Right renal cortex interstitium (tissue), 3 donors: ENCODE measurements around the gene WDR5. TPM values are rescaled to one million over a fixed set of nuclear protein-coding genes. Genes with fewer than 3 reads are reported as not detected.
"Not testable (repeated sequence)": the region's sequence is repeated elsewhere in the genome, so short reads cannot be mapped to it uniquely, and the experiment has no call there.

ENCODE experiments used
- DNase-seq, 3 donors: peaks; one replicate each; pipeline ENCODE4 v3.0.0-alpha.2; 2013; ENCODE audit warnings: low read depth in 3 of 3, low spot score in 2 of 3
- polyA plus RNA-seq, 3 donors: library from polyadenylated mRNA; unstranded; fragments of 120-200 nt; gene quantifications; one replicate each; pipeline ENCODE4 v1.2.1, GENCODE V29; 2013; ENCODE audit not compliant: insufficient read length in 3 of 3

WDR5 gene
- polyA plus RNA-seq: 10 to 100 TPM; 35.4 to 38.4 (median 36.7) TPM

DNA sequence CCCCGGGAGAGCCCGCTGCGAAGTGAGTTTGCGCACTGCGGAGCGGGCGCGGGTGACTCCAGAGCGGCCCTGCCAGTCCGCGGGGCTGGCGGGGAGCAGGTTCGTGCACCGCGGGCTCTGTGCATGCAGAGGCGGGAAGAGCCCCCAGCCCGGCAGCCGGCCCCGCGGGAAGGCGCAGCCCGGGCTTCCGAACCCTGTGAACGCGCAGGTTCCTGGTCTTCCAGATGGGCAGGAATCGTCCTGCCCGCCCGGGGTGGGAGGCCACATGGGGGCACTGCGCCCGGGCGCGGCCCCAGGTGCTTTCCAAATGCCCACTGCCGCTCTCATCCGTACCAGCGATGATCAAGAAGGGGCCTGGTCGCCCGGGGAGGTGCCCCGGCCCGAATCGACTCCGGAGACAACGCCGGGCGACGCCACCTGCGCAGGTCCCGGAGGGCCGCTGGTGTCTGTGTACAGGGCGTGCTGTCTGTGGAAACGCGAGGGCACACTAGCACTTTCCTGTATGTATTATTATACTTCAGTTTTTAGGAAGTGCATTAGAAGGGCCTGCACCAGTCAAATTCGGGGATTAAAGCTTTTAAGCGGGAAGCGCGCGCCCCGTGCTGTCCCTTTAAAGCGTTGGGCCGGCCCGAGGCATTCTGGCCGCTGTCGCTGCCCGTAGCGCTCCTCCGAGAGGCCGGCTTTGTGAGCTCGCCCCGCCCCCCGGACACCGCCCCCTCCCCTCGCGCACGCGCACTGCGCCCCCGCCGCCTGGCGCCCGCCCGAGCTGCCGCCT lies at the start of gene WDR5:
TSS of gene WDR5 (plus strand) at position 740 of the 775 bp plus-strand sequence. CDS start 3,796 bp downstream, outside the sequence.
- DNase-seq: peak; percentile 78 to 80 (median 80)

DNA sequence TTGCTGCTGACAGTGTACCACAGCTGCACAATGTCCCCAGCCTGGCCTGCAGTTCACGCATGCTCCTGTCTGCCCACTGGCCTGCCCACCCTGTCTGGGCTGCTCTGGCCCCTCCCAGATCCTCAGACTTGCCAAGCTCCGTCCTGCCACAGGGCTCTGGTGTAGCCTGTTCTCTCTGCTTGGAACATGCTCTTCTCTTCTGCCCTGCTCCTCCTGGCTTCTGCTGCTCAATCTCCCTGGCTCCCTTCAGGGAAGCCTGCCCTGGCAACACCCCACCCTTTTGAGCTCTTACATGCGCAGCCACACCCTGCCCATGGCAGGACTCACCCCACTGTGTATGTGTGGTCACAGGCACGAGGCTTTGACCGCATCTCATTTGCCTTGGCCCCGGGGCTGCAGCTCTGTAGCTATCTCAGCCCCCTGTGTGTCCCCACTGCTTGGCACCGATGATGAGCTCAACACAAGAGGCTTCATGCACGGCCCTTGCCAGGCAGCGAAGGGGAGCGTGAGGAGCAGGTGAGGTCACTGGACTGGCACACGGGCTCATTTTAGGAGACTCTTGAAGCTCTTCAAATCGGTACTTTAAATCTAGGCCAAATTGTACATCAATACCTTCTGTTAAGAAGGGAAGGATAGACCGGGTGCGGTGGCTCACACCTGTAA lies 47.7 kb upstream of the WDR5 start:
- DNase-seq: no peak

DNA sequence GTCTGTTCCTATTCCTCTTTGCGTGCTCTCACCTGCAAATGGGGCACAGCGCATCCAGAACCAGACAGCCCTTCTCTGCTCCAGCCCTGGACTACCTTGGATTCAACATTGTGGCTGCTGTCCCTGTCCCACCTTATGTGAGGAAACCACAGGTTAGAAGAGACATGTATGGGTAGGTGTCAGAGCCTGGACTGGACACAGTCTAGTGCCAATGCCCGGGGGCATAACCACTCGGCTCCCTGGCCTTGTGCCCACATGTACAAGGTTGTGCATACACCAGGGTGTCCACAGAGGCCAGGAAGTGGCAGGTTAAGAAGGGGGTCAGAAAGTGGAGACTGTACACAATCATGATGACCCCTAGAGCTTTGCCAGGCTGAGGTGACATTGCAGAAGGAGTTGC lies 45.9 kb upstream of the WDR5 start:
- DNase-seq: no peak

DNA sequence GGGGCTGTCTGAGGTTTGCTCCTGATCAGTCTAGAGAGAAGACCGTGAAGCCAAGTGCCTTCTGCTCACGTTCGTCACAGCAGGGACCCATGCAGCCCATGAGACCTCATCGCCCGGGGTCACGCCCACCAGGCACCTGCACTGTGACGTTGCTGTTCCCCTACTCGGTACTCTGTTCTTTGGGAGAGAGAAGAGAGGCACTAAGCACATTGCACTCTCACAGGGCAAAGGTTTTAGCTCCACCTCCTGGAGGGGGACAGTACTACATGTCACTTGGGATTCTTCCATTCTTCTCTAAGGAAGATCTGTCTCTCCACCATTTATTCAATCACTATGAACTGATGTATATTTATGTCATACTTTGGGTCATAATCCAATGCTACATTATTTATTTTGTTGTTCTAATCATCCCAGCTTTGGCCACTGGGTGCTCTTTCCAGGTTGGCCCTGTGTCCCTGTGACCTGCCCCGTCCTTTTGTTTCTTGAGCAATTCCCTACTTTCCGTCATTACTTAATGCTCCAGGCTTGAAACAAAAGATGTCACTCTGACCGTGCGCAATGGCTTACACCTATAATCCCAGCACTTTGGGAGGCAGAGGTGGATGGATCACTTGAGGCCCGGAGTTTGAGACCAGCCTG lies 36.6 kb upstream of the WDR5 start:
- no peak for DNase-seq

DNA sequence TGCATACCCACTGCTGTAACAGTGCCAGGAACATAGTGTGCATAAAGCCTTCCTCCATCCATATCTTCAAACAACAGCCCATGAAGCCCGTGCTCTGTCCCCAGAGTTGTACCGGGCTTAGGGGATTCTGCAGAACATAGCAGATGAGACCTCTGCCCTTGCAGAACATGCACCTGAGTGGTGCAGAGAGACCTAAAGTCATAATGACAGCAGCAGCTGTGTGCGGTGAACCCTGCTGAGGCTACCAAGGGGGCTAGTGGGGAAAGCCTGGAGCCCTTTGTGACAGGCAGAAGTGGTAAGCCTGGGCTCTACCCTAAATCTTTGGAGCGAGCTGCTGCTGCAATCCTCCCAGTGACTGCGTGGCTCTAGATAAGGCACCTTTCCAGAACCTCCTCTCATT lies 35.8 kb upstream of the WDR5 start:
- no peak for DNase-seq

DNA sequence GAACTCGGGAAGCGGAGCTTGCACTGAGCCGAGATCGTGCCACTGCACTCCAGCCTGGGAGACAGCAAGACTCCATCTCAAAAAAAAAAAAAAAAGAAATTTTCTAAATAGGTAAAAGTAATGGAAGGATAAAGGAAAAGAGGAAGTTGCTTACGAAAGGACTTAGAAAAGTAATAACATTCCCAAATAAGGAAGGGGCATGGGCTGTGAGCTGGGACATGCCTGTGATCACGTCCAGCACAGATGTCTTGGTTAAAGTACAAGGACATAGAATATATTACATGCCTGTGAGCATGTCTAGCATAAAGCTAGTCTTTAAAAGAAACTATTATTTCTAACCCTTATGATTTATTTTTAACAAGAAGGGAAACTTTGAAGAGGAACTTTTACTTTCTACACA lies 34.7 kb upstream of the WDR5 start:
- not testable (repeated sequence) for DNase-seq

DNA sequence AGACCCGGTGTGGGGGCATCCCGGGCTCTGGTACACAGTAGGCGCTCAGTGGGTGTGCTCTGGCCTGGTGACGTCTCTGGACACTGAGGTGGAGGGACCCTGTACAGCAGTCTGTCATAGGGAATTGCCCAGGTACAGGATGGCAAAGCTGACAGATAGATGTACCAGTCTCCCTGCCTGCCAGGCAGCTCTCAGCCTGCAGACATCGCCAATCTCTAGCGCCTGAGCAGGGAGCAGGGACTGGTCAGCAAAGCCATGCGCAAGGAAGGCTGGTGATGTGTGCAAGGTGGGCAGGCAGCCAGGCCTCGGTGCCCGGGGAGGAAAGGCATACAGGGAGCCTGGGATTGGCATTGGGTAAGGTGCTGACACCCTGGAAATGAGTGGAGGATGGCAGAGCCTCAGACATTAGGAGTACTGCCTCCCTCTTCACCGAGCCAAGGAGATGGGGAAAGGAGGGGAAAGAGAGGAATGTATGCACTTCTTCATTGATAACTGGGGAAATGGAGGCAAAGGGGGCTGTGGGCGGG lies 34.2 kb upstream of the WDR5 start:
- DNase-seq: no peak

DNA sequence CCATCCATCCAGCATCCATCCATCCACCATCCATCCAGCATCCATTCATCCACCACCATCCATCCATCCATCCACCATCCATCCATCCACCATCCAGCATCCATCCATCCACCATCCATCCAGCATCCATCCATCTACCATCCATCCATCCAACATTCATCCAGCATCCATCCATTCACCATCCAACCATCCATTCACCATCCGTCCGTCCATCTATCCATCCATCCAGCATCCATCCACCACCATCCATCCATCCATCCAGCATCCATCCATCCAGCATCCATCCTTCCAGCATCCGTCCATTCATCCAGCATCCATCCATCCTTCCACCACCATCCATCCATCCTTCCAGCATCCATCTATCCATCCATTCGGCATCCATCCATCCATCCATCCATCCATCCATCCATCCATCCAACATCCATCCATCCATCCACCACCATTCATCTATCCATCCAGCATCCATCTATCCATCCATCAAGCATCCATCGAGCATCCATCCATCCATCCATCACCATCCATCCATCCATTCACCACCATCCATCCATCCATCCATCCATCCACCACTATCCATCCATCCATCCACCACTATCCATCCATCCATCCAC lies 32.4 kb upstream of the WDR5 start:
- DNase-seq: no peak

DNA sequence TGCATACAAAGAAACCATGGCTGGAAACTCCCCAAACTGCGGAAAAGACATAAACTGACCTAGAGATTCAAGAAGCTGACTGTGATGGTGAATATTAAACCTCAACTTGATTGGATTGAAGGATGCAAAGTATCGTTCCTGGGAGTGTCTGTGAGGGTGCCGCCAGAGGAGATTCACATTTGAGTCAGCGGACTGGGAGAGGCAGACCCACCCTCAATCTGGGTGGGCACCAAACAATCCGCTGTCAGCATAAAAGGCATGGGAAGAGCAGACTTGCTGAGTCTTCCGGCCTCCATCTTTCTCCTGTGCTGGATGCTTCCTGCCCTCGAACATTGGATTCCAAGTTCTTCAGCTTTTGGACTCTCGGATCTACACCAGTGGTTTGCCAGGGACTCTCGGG lies 24.8 kb upstream of the WDR5 start:
- no peak for DNase-seq

DNA sequence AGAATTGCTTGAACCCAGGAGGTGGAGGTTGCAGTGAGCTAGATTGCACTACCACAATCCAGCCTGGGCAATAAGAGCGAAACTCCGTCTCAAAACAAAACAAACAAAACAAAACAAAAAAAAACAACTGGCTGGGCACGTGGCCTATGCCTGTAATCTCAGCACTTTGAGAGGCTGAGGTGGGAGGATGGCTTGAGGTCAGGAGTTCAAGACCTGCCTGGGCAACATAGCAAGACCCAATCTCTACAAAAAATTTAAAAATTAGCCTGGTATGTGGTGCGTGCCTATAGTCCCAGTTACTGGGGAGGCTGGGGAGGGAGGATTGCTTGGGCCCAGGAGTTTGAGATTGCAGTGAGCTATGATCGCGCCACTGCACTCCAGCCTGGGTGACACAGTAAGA lies 23.3 kb upstream of the WDR5 start:
- no peak for DNase-seq

DNA sequence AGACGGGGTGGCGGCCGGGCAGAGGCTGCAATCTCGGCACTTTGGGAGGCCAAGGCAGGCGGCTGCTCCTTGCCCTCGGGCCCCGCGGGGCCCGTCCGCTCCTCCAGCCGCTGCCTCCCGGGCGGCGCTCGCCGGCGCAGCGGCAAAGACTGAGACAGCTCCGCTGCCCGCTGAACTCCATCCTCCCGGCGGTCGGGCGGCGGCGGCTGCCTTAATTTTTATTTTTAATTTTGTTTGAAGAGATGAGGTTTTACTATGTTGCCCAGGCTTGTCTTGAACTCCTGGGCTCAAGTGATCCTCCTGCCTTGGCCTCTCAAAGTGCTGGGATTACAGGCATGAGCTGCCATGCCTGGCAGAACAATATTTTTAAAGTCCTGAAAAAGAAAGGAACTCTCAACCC lies 16.9 kb upstream of the WDR5 start:
- not testable (repeated sequence) for DNase-seq

DNA sequence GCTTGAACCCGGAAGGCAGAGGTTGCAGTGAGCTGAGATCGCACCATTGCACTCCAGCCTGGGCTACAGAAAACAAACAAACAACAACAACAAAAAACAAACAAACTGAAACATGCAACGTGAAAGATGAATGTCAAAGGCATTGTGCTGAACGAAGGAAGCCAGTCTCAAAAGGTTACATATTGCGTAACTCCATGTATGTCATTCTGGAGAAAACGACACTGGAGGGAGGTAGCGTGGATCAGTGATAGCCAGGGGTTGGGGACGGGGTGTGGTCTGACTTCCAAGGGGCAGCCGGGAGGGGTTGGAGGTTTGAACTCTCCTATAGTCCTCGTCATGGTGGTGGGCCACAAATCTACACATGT lies 12.1 kb upstream of the WDR5 start:
- no peak for DNase-seq

DNA sequence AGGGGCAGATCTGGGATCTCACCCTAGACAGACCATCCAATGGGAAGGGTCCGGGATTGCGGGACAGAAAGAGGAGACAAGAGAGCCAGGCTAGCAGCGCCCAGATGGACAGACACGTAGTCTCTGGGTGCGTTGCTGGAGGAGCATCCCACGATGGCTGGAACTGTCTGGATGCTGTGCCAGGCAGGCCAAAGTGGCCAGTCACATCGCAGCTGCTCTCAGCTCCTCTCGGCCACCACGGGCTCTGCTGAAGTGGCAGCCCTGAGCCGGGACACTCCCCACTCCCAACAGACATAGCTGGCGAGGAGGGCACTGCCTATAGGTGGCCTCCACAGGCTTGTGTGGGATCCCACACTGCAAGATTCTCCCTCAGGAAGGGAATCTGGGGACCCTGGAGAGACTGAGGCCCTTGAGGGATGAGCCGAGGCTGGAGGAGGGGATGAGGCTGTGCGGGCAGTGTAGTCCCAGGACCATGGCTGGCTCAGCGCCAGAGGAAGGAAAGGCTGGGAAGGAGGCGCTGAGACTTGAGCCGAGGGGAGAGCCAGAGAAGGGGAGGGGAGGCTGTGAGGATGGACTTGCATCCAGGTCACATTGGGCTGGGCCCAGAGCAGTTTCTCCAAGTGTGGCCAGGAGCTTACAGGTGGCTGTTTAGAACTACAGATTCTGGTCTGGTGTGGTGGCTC lies 10.3 kb upstream of the WDR5 start:
- no peak for DNase-seq

DNA sequence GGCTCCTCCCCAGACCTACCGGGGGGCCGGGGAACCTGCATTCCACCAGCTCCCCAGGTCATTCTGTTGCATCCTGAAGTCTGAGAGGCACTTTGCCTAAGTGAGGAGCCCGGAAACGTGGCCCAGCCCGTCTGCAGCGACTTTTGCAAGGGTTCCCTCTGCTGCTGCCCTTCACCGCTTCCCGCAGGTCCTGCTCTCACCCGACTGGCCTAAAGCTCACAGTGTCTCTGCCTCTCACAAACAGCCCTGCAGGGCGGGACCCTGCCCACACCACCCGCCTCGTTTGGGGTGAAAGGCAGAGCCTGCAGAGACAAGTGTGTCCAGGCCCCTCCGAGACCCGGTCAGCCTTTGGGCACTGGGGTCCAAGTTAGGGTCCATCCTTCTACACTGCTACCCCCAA lies 9.5 kb upstream of the WDR5 start:
- DNase-seq: no peak

DNA sequence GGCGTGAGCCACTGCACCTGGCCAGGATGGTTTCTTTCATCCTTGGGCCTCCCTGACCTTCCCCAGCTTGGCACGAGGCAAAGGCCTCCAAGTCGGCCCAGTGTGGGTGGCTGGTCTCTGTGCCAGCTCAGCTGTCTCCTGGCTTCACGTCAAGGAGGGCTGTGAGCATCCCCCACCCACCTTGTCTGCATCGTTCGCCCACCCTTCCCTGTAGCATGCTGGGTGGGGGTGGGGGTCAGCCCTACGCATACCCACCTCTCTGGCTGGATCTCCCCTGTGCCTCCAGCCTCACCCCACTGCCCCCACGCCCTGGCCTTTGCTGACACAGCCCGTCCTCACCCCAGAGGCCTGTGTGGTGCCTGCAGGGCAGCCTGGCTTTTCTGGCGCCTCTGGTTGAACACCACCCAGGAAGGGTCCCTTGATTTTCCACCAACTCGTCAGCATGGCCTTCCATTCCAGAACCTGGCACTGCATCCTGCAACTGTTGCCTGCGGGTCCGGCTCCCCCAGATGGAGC lies 8.8 kb upstream of the WDR5 start:
- no peak for DNase-seq

DNA sequence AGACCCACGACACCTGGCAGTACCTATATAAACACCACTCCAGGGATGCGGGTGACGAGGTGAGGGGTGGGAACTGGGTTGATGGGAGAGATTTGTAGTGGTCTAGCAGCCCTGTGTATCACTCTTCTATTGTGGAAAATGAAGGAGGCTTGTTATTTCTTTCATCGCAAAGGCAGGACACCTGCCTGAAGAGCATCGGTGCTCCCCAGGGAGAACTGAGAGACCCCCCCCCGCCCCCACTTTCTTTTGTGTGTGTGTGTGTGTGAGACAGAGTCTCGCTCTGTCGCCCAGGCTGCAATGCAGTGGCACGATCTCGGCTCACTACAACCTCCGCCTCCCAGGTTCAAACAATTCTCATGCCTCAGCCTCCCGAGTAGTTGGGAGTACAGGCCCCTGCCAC lies 8.3 kb upstream of the WDR5 start:
- no peak for DNase-seq

DNA sequence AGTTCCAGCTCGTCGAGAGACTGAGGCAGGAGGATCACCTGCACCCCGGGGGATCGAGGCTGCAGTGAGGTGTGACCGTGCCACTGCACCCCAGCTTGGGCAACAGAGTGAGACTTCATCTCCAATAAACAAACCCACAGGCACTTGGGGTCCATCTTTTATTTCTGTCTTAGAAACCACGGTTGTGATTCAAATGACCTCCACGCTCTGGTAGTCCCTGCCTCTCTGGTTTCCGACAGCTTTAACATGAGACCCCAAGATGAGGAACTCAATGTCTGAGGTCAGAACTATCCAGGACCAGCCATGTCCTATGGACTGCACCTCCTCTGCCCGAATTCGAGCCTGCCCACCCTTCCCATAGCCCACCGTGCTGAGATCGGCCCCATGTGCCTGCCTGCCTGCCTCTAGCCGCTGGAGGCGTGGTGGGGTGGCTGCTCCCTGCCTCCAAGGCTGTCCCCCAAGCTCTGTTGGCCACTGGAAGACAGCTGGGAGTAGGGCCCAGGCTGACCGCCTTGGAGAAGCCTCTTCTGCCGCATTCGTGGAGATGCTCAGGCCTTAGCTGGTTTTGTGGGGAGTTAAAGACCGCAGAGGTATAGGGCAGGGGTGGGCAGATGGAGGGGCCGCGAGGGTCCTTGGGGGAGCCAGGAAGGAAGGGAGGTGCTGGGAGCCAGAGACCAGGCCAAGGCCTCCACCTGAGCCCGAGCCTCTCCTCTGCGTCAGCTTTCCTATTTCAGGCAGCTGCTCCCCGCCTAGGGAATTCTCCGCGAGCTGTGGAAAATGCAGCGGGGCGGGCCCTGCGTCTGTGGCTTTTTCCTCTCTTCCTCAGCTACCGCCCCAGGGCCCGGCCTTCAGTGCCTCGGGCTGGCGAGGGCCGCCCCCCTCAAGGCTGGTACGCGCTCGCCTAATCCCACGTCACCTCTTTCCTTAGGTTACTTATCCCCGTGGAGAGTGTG lies 6.9 kb upstream of the WDR5 start:
- no peak for DNase-seq

DNA sequence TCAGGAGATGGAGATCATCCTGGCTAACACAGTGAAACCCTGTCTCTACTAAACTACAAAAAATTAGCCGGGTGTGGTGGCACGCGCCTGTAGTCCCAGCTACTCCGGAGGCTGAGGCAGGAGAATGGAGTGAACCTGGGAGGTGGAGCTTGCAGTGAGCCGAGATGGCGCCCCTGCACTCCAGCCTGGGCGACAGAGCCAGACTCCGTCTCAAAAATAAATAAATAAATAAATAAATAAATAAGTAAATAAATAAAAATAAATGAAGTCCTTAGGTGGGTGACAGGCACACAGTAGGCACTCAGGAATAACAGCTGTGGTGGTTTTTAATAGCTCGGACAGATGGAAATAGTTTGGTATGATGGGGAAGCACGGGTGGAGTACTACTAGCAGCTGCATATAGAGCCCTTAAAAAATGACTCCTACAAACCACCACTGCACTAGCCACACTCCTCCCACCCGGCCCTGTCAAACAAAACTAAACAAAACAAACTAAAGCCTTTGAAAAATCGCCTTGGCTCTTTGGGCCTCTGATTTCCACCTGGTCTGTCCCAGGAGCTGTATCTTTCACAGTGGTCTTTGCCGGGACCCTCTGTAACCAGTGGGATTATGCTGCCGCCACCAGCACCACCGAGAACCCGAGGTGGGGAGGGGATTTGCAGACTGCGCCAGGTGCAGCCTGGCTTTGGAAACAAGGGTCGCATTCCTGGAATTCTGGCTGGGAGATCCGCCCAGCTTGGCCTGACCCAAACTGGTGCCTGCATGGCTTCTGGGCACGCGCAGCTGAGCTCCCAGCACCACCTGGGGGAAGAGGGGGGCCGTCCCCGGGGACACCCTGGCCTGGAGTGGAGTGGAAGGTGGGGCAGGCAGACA lies 5.1 kb upstream of the WDR5 start:
- DNase-seq: no peak
